Measurements from ENCODE around the gene MAGI1.

Gene MAGI1

GRCh38 chr3:65912647-65913046, 126.1 kb downstream of the MAGI1 start:
- H3K4me3 ChIP-seq (ENCODE audit: low read length), result no peak overlapping the region
- H3K36me3 ChIP-seq (ENCODE audit: control insufficient read depth, low read depth, low read length), result no peaks in the 10 kb centered on the region
- H3K27me3 ChIP-seq (ENCODE audit: control insufficient read depth, insufficient read depth, low read length), result no peaks in the 10 kb centered on the region
- H3K9me3 ChIP-seq (ENCODE audit: control insufficient read depth, low read depth, low read length), result no peaks in the 10 kb centered on the region
- peaks cover 7% of the 10 kb centered on the region for H3K4me1 ChIP-seq (ENCODE audit: control insufficient read depth, low read depth, low read length)
- H3K9ac ChIP-seq (ENCODE audit: low read length), result no peak overlapping the region
- H3K27ac ChIP-seq (ENCODE audit: low read length), result no peak overlapping the region

GRCh38 chr3:65908588-65908987, 130.1 kb downstream of the MAGI1 start:
- H3K9ac ChIP-seq (ENCODE audit: low read length), result no peak overlapping the region
- H3K4me3 ChIP-seq (ENCODE audit: low read length), result no peak overlapping the region
- H3K27ac ChIP-seq (ENCODE audit: low read length), result no peak overlapping the region
- no peaks in the 10 kb centered on the region for H3K27me3 ChIP-seq (ENCODE audit: control insufficient read depth, insufficient read depth, low read length)
- H3K9me3 ChIP-seq (ENCODE audit: control insufficient read depth, low read depth, low read length), result no peaks in the 10 kb centered on the region
- no peaks in the 10 kb centered on the region for H3K36me3 ChIP-seq (ENCODE audit: control insufficient read depth, low read depth, low read length)
- H3K4me1 ChIP-seq (ENCODE audit: control insufficient read depth, low read depth, low read length), result peaks cover 8% of the 10 kb centered on the region

GRCh38 chr3:65907232-65908130, 131.2 kb downstream of the MAGI1 start:
- Histone ChIP-seq H3K9ac (ENCODE audit: low read length) (no peak overlapping the region), H3K27me3 (ENCODE audit: control insufficient read depth, insufficient read depth, low read length) (no peaks in the 10 kb centered on the region), H3K4me3 (ENCODE audit: low read length) (no peak overlapping the region), H3K36me3 (ENCODE audit: control insufficient read depth, low read depth, low read length) (no peaks in the 10 kb centered on the region), H3K4me1 (ENCODE audit: control insufficient read depth, low read depth, low read length) (peaks cover 18% of the 10 kb centered on the region), H3K9me3 (ENCODE audit: control insufficient read depth, low read depth, low read length) (no peaks in the 10 kb centered on the region), H3K27ac (ENCODE audit: low read length) (no peak overlapping the region)

- H3K27ac ChIP-seq (ENCODE audit: low read length), result no peak overlapping the region
- no peaks in the 10 kb centered on the region for H3K9me3 ChIP-seq (ENCODE audit: control insufficient read depth, low read depth, low read length)
- no peak overlapping the region for H3K9ac ChIP-seq (ENCODE audit: low read length)
- H3K27me3 ChIP-seq (ENCODE audit: control insufficient read depth, insufficient read depth, low read length), result no peaks in the 10 kb centered on the region
- H3K4me1 ChIP-seq (ENCODE audit: control insufficient read depth, low read depth, low read length), result peaks cover 35% of the 10 kb centered on the region
- no peak overlapping the region for H3K4me3 ChIP-seq (ENCODE audit: low read length)
- H3K36me3 ChIP-seq (ENCODE audit: control insufficient read depth, low read depth, low read length), result no peaks in the 10 kb centered on the region
Measured at GRCh38 chr3:65905771-65906170, 132.9 kb downstream of the MAGI1 start.

GRCh38 chr3:65904016-65904415, 134.7 kb downstream of the MAGI1 start:
- H3K4me3 ChIP-seq (ENCODE audit: low read length), result no peak overlapping the region
- H3K4me1 ChIP-seq (ENCODE audit: control insufficient read depth, low read depth, low read length), result peaks cover 36% of the 10 kb centered on the region
- no peaks in the 10 kb centered on the region for H3K36me3 ChIP-seq (ENCODE audit: control insufficient read depth, low read depth, low read length)
- H3K9me3 ChIP-seq (ENCODE audit: control insufficient read depth, low read depth, low read length), result no peaks in the 10 kb centered on the region
- no peak overlapping the region for H3K9ac ChIP-seq (ENCODE audit: low read length)
- H3K27ac ChIP-seq (ENCODE audit: low read length), result no peak overlapping the region
- no peaks in the 10 kb centered on the region for H3K27me3 ChIP-seq (ENCODE audit: control insufficient read depth, insufficient read depth, low read length)

- Histone ChIP-seq H3K9ac (ENCODE audit: low read length) (peak overlapping the region; percentile 29), H3K9me3 (ENCODE audit: control insufficient read depth, low read depth, low read length) (no peaks in the 10 kb centered on the region), H3K27ac (ENCODE audit: low read length) (peak overlapping the region; percentile 76), H3K36me3 (ENCODE audit: control insufficient read depth, low read depth, low read length) (no peaks in the 10 kb centered on the region), H3K27me3 (ENCODE audit: control insufficient read depth, insufficient read depth, low read length) (no peaks in the 10 kb centered on the region), H3K4me1 (ENCODE audit: control insufficient read depth, low read depth, low read length) (peaks cover 32% of the 10 kb centered on the region), H3K4me3 (ENCODE audit: low read length) (peak overlapping the region; percentile 50)
Measured at GRCh38 chr3:65902304-65902793, 136.4 kb downstream of the MAGI1 start.

- no peak overlapping the region for H3K27ac ChIP-seq (ENCODE audit: low read length)
- no peak overlapping the region for H3K9ac ChIP-seq (ENCODE audit: low read length)
- H3K4me1 ChIP-seq (ENCODE audit: control insufficient read depth, low read depth, low read length), result peaks cover 28% of the 10 kb centered on the region
- no peak overlapping the region for H3K4me3 ChIP-seq (ENCODE audit: low read length)
- H3K9me3 ChIP-seq (ENCODE audit: control insufficient read depth, low read depth, low read length), result no peaks in the 10 kb centered on the region
- H3K27me3 ChIP-seq (ENCODE audit: control insufficient read depth, insufficient read depth, low read length), result no peaks in the 10 kb centered on the region
- no peaks in the 10 kb centered on the region for H3K36me3 ChIP-seq (ENCODE audit: control insufficient read depth, low read depth, low read length)
Measured at GRCh38 chr3:65901226-65901625, 137.5 kb downstream of the MAGI1 start.

- peaks cover 34% of the 10 kb centered on the region for H3K4me1 ChIP-seq (ENCODE audit: control insufficient read depth, low read depth, low read length)
- no peaks in the 10 kb centered on the region for H3K9me3 ChIP-seq (ENCODE audit: control insufficient read depth, low read depth, low read length)
- H3K36me3 ChIP-seq (ENCODE audit: control insufficient read depth, low read depth, low read length), result no peaks in the 10 kb centered on the region
- H3K9ac ChIP-seq (ENCODE audit: low read length), result no peak overlapping the region
- H3K27me3 ChIP-seq (ENCODE audit: control insufficient read depth, insufficient read depth, low read length), result no peaks in the 10 kb centered on the region
- no peak overlapping the region for H3K27ac ChIP-seq (ENCODE audit: low read length)
- H3K4me3 ChIP-seq (ENCODE audit: low read length), result no peak overlapping the region
Measured at GRCh38 chr3:65899226-65899625, 139.5 kb downstream of the MAGI1 start.

GRCh38 chr3:65897766-65898165, 141.0 kb downstream of the MAGI1 start:
- Histone ChIP-seq H3K9ac (ENCODE audit: low read length) (no peak overlapping the region), H3K27me3 (ENCODE audit: control insufficient read depth, insufficient read depth, low read length) (no peaks in the 10 kb centered on the region), H3K4me3 (ENCODE audit: low read length) (no peak overlapping the region), H3K9me3 (ENCODE audit: control insufficient read depth, low read depth, low read length) (no peaks in the 10 kb centered on the region), H3K4me1 (ENCODE audit: control insufficient read depth, low read depth, low read length) (peaks cover 29% of the 10 kb centered on the region), H3K36me3 (ENCODE audit: control insufficient read depth, low read depth, low read length) (no peaks in the 10 kb centered on the region), H3K27ac (ENCODE audit: low read length) (no peak overlapping the region)

GRCh38 chr3:65896321-65896720, 142.4 kb downstream of the MAGI1 start:
- Histone ChIP-seq H3K9me3 (ENCODE audit: control insufficient read depth, low read depth, low read length) (no peaks in the 10 kb centered on the region), H3K36me3 (ENCODE audit: control insufficient read depth, low read depth, low read length) (no peaks in the 10 kb centered on the region), H3K9ac (ENCODE audit: low read length) (no peak overlapping the region), H3K27me3 (ENCODE audit: control insufficient read depth, insufficient read depth, low read length) (no peaks in the 10 kb centered on the region), H3K4me1 (ENCODE audit: control insufficient read depth, low read depth, low read length) (peaks cover 20% of the 10 kb centered on the region), H3K4me3 (ENCODE audit: low read length) (no peak overlapping the region), H3K27ac (ENCODE audit: low read length) (no peak overlapping the region)

GRCh38 chr3:65894679-65895453, 143.9 kb downstream of the MAGI1 start:
- no peaks in the 10 kb centered on the region for H3K36me3 ChIP-seq (ENCODE audit: control insufficient read depth, low read depth, low read length)
- H3K4me3 ChIP-seq (ENCODE audit: low read length), result no peak overlapping the region
- no peaks in the 10 kb centered on the region for H3K27me3 ChIP-seq (ENCODE audit: control insufficient read depth, insufficient read depth, low read length)
- H3K4me1 ChIP-seq (ENCODE audit: control insufficient read depth, low read depth, low read length), result peaks cover 16% of the 10 kb centered on the region
- no peak overlapping the region for H3K9ac ChIP-seq (ENCODE audit: low read length)
- no peak overlapping the region for H3K27ac ChIP-seq (ENCODE audit: low read length)
- H3K9me3 ChIP-seq (ENCODE audit: control insufficient read depth, low read depth, low read length), result no peaks in the 10 kb centered on the region
